Activated T-helper 1 cell treated with anti-CD3 and anti-CD28 coated beads, Interleukin-12 subunit alpha, Interleukin-12 subunit beta, Interleukin-2, Interleukin-4 antibody, amounts not matched to agents 30 ng/mL and 10 ng/mL and 1 ng/mL, durations not matched to agents 14 hours and 24 hours and 36 hours (primary cell): ENCODE data around the gene ELFN1. TPM values are rescaled to one million over a fixed set of nuclear protein-coding genes. Genes with fewer than 3 reads are reported as not detected.
A peak's percentile ranks its signal among the peaks of the same experiment; 100 is the strongest.

Experiments
- DNase-seq: peaks from one replicate; pipeline ENCODE4 v3.0.0; 2021; ENCODE audit warnings: low spot score
- H3K27ac Mint-ChIP-seq: one replicate; pipeline ENCODE4 v1.8.0; 2021; ENCODE audit warnings: mild to moderate bottlenecking, mixed read lengths
- H3K27me3 Mint-ChIP-seq: one replicate; pipeline ENCODE4 v1.8.0; 2022; ENCODE audit warnings: mild to moderate bottlenecking, moderate library complexity, mixed read lengths; ENCODE audit not compliant: insufficient read depth
- H3K36me3 Mint-ChIP-seq: one replicate; pipeline ENCODE4 v1.8.0; 2021; ENCODE audit warnings: low read depth, mixed read lengths
- H3K4me1 Mint-ChIP-seq: one replicate; pipeline ENCODE4 v1.8.0; 2021; ENCODE audit warnings: low read depth, mixed read lengths
- H3K4me3 Mint-ChIP-seq: one replicate; pipeline ENCODE4 v1.8.0; 2021; ENCODE audit warnings: mild to moderate bottlenecking, moderate library complexity, mixed read lengths
- H3K9me3 Mint-ChIP-seq: one replicate; pipeline ENCODE4 v1.8.0; 2021; ENCODE audit warnings: mixed read lengths
- intact Hi-C: fragments of 100-400 bp; cut with micrococcal nuclease; formaldehyde crosslinking; loops from one replicate; pipeline ENCODE4 v1.15.1; 2024
- total RNA-seq: library from RNA; stranded (reverse); gene quantifications from 2 replicates; pipeline ENCODE4 v1.2.3, GENCODE V29; 2022

ELFN1 gene
- total RNA-seq, 1 donor from 2014 or later, result not detected

DNA sequence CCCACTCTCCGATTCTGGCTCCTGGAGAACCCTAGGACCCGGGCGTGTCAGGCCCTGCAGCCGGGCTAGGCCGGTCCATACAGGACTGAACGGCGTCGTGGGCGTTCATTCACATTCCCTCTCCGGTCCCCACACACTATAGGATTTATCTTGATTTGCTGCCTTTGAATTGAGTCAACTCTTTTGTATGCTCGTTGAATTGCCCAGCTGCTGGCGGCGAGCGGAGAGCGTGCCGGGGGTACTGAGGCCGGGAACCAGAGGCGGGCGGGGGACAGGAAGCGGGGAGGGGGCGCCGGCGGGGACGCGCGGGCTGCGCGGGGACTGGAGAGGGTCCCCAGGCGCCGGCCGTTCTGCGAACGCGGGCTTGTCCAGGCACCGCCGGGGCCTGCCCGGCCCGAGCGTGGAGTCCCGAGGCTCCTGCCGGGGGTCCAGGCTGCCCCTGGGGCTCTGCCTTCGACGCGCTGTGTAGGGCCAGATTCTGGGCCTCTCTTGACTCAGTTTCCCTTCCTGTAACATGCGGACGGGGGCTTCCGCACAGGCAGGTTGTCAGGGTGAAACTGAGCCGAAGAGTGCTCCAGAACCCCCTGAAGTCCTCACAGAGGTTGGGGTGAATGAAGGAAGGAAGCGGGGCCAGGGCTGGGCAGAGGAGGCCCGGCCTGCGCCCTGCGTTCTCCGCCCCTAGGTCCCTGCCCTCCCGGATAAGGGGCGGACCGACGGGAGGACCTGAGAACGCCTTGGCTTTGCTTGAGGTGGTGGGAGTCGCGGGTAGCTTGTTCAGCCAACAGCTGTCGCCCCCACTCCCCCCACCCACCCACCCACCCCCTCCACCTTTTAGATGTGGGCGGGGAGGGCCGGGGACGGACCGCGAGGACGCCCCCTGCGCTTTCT lies 769 bp upstream of the ELFN1 start:
- intact Hi-C loops, result loop anchor here (5.0 kb wide), 2 partner anchors 258 to 437 kb away; partner anchors contain the start of gene UNCX
- Mint-ChIP-seq H3K36me3 (no peaks in the 10 kb centered on the region), H3K4me3 (peak overlapping the region; percentile 21), H3K9me3 (no peaks in the 10 kb centered on the region), H3K27ac (no peak overlapping the region), H3K4me1 (no peaks in the 10 kb centered on the region), H3K27me3 (peaks cover 25% of the 10 kb centered on the region)
- DNase-seq, result no peak

DNA sequence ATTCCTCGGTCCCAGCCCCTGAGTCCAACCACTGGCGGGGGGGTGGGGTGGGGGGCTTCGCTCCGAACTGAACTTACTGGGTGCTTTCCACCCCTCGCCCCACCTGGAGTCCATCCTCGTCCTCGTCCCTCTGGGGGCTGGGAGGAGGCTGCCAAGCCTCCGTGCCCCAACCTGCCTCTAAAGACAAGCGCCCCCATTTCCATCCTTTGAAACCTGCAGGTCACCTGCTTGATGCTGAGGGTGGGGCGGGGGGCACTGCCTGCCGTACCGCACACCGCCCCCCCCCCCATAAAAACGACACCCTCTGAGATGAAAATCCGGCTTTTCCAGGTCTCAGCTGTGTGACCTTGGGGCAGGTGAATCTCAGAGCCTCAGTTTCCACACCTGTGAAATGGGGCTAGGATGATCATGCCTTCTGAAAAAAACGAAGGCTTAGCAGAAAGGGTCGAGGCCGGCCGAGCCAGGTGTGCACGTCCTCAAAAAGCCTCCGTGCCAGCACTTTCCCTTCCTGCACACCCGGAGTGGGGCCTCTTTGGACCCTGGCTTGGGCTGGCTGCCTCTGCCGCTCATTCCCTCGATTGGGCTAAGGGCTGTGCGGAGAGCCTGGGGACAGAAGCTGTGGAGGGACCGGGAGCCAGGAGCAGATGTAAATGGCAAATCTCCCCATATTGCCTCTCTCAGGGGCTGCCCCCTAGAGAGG lies 967 bp downstream of the ELFN1 start:
- intact Hi-C loops, result no loop called here
- no peak overlapping the region for H3K27ac Mint-ChIP-seq
- DNase-seq, result no peak
- peaks cover 25% of the 10 kb centered on the region for H3K27me3 Mint-ChIP-seq
- H3K4me1 Mint-ChIP-seq, result no peaks in the 10 kb centered on the region
- no peaks in the 10 kb centered on the region for H3K9me3 Mint-ChIP-seq
- no peaks in the 10 kb centered on the region for H3K36me3 Mint-ChIP-seq
- no peak overlapping the region for H3K4me3 Mint-ChIP-seq

DNA sequence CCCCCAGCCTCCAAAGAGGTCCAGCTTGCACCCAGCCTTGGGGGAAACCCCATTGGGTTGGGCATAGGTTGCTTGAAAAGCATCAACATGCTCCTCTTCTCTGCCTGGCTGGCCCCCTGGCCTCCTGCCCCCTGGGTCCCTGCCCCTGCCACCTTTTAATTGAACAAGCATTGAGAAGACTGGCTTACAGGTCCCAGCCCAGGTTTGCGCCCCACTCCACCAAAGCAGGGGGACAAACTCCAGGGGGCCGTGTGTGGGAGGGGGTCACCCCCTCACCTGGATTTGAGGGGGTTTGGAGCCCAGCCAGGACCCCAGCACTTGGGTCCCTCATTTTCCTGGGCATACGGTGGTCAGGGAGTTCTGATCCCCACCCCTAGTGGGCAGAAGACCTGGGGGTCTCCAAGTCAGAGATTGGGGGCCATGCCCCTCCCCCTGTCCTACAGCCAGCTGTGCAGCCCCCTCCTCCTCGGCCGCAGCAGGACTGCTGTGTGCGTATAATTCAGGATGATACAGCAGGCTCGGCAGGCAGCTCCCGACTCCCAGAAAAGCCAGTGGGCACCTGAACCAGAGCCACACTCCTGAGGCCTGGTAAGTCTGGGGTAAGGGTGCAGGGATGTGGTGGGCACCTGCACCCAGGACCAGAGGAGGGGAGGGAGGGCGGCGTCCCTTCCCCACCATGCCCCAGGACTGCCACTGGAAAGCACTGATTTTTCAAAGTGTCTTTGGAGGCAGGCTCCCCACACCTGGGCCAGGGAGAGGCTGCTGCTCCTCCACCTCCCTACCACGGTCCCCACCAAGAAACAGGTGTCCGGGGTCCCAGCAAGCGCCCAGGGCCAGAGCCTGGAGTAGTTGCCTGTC lies 1.7 kb downstream of the ELFN1 start:
- Mint-ChIP-seq H3K27ac (no peak overlapping the region), H3K27me3 (peaks cover 25% of the 10 kb centered on the region)
- intact Hi-C loops, result no loop called here

DNA sequence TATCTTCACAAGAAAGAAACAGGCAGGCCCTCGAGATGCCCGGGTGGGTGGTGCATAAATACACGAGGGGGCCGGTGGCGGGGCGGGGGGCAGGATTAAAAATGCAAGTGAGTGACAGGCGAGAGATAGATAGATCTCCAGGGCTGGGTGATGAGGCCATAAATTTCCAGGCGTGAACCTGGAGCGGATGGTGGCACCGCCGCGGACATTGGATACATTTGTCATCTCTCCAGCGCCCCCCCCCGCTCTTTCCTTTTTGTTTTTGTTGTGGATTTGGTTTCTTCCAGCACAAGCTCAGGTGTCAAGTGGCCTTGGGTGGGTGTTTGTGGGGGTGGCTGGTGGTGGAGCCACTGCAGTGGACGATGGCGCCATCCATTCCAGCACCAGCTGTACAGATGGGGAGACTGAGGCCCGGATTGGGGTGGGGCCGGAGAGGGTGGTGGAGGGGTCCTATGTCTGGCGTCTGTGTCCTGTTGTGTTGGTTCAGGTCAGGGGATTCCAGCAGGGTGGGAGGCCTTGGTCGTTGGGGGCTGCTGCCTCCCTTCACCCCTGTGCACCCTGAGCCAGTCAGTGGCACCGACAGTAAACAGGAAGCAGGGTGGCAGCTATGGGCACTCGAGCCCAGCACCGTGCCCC lies 2.9 kb downstream of the ELFN1 start:
- Mint-ChIP-seq H3K4me3 (no peak overlapping the region), H3K27me3 (peaks cover 23% of the 10 kb centered on the region), H3K36me3 (no peaks in the 10 kb centered on the region), H3K4me1 (no peaks in the 10 kb centered on the region), H3K9me3 (no peaks in the 10 kb centered on the region), H3K27ac (no peak overlapping the region)
- DNase-seq, result no peak
- intact Hi-C loops, result no loop called here

More for the DNA sequence above, 1.7 kb downstream of the ELFN1 start:
- Mint-ChIP-seq H3K4me1 (no peaks in the 10 kb centered on the region), H3K4me3 (no peak overlapping the region), H3K36me3 (no peaks in the 10 kb centered on the region), H3K9me3 (no peaks in the 10 kb centered on the region)
- DNase-seq, result no peak

DNA sequence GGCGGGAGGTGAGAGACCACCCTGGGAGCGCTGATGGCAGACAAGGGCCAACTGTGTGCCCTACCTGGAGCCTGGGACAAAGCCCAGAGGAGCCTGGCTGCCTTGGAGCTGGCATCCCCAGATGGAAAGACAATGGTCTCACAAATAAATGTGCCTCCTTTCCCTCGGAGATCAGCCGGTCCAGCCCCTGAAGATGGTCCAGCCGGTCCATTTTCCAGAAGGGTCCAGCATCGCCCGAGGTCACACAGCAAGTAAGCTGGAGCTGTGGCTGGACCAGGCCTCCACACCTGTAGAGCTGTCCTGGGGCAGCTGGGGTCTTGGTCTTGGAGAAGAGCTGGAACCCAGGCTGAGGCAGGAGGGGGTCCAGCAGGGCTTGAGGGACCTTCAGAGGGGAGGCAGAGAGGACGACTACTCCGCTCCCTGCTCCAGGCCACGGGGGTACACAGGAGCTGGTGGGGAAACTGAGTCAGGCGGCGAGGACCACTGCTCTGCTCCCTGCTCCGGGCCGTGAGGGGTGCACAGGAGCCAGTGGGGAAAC lies 3.6 kb downstream of the ELFN1 start:
- peaks cover 16% of the 10 kb centered on the region for H3K27me3 Mint-ChIP-seq
- H3K4me1 Mint-ChIP-seq, result no peaks in the 10 kb centered on the region
- no peaks in the 10 kb centered on the region for H3K36me3 Mint-ChIP-seq
- intact Hi-C loops, result no loop called here
- no peak for DNase-seq
- no peak overlapping the region for H3K4me3 Mint-ChIP-seq
- no peak overlapping the region for H3K27ac Mint-ChIP-seq
- no peaks in the 10 kb centered on the region for H3K9me3 Mint-ChIP-seq

DNA sequence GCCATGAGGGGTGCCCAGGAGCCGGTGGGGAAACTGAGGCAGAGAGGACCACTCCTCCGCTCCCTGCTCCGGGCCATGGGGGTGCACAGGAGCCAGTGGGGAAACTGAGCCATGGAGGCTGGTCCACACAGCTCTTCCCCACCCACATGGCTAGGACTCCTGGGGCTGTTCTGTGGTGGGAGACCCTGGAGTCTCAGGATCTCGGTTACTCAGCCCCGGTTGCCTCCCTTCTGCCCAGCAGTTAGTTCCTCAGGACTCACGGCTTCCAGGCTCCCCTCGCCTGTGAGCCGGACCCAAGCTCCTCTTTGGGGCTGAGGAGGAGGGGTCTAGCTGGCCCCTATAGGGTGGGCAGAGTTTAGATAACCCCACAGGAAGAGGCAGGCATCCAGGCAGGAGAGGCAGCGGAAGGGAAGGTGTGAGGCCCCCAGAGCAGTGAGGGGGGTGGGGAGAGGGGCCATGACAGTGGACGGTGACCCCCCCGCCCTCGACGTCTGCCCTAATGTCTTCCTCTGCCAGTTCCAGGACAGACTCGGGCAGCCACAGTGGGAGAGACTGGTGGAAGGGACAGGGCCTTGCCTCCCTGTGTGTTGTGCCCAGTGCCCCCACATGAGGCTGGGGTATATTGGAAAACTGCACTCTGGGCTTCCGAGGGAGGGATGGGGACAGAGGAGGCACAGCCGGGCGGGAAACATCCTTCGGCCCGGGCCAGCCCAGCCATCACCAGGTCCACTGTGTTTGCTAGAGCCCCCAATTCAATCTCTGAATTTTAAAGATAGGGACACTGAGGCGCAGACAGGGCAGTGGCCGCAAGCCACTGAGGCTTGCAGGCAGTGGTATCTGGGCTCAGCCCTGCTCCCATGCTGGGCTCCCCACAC lies 4.3 kb downstream of the ELFN1 start:
- Mint-ChIP-seq H3K9me3 (no peaks in the 10 kb centered on the region), H3K4me3 (no peak overlapping the region), H3K27me3 (peaks cover 11% of the 10 kb centered on the region), H3K4me1 (no peaks in the 10 kb centered on the region), H3K36me3 (no peaks in the 10 kb centered on the region), H3K27ac (no peak overlapping the region)
- DNase-seq, result no peak
- intact Hi-C loops, result no loop called here

DNA sequence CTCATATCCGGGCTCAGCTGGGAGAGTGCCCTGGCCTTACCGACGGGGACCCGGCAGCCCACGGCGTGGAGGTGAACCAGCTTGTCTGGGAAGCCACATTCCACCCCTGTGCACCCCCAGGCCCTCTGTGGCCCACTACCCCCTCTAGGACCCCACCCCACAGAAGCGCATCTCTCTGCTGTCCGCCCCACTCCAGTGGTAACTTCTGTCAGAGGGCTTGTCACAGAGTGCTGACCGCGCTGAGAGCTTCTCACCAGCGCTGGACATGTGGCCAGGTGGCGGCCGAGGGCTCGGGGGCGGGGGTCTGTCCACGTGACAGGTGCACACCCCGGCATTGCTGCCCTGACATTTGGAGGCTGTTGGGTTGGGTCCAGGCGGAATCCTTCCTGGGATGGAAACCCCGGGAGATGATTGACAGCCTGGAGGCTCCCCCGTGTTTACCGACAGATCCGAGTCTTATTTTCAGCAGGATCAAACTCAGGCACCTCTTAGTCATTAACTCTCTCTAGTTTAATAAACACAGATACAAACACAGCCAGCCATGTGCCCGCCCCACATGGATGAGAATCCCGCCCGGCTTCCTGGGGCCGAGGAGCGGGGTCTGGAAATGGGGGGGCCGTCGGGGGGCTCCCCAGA lies 5.1 kb downstream of the ELFN1 start:
- H3K4me1 Mint-ChIP-seq, result no peaks in the 10 kb centered on the region
- peaks cover 11% of the 10 kb centered on the region for H3K27me3 Mint-ChIP-seq
- no peaks in the 10 kb centered on the region for H3K9me3 Mint-ChIP-seq
- no peak for DNase-seq
- no peak overlapping the region for H3K27ac Mint-ChIP-seq
- intact Hi-C loops, result no loop called here
- no peak overlapping the region for H3K4me3 Mint-ChIP-seq
- H3K36me3 Mint-ChIP-seq, result no peaks in the 10 kb centered on the region

DNA sequence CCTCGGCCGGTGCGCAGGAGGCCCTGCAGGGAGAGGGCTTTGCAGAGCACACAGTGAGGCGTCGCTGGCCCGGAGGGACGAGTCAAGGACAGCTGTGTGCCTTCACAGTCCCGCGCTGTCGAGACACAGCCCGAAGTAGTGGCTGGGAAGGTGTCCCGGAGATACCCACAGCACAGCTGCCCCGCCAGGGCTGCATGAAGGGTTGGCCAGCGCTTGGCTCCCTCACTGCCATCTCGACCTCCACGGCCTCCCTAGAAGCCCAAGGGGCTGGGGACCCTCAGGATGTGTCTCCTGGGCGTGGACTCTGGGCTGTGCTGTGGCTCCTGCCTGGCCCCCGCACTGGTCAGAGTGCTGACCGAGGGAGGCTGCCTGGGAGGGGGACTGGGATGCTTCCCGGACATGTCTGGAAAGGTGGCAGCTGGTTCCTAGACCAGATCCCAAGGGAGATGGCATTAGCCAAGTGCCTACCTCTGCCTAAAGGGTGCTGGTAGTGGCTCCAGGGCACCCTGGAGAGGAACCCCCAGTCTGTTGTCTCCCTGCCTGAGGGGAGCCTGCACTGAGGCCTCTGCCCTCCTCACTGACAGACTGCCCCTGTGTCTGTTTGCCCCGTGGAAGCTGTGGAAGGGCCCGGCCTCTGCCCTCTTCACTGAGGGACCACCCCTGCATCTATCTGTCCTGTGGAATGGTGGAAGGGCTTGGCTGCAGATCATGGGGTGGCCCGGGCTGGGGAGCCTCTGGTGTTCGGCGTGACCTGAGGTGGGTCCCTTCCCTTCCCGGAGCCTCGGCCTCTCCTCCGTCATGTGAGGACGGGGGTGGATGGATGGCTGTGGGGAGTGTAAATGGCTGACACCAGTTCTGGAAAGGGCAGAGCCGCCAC lies 5.8 kb downstream of the ELFN1 start:
- no peaks in the 10 kb centered on the region for H3K4me1 Mint-ChIP-seq
- DNase-seq, result no peak
- no peak overlapping the region for H3K27ac Mint-ChIP-seq
- peaks cover 10% of the 10 kb centered on the region for H3K27me3 Mint-ChIP-seq
- H3K9me3 Mint-ChIP-seq, result no peaks in the 10 kb centered on the region
- no peak overlapping the region for H3K4me3 Mint-ChIP-seq
- no peaks in the 10 kb centered on the region for H3K36me3 Mint-ChIP-seq
- intact Hi-C loops, result no loop called here

DNA sequence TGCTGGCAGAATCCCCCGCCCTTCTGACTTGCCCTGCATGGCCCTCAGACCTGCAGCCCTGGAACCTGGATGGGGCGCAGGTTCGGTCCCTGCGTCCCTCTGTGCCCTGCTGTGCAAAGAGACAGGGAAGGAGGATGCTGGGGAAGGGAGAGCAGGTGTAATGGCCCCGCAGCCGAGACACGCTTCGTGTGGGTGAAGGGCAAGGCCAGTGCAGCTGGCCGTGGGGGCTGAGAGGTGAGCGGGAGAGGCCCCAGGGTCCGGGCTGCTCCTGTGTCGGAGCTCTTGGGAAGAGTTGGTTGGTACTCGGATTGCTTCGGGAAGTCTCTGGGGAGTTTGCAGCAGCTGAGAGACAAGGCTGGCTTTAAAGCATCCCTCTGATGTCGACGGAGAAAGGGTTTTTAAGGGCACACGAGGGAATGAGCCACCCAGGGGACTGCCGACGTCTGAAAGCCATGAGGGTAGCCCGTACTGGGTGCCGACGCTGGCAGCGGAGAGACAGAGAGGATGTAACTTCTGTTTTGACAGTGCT lies 6.5 kb downstream of the ELFN1 start:
- Mint-ChIP-seq H3K4me3 (no peak overlapping the region), H3K4me1 (no peaks in the 10 kb centered on the region), H3K27ac (no peak overlapping the region), H3K27me3 (peaks cover 3% of the 10 kb centered on the region), H3K36me3 (no peaks in the 10 kb centered on the region), H3K9me3 (no peaks in the 10 kb centered on the region)
- no peak for DNase-seq
- intact Hi-C loops, result no loop called here

DNA sequence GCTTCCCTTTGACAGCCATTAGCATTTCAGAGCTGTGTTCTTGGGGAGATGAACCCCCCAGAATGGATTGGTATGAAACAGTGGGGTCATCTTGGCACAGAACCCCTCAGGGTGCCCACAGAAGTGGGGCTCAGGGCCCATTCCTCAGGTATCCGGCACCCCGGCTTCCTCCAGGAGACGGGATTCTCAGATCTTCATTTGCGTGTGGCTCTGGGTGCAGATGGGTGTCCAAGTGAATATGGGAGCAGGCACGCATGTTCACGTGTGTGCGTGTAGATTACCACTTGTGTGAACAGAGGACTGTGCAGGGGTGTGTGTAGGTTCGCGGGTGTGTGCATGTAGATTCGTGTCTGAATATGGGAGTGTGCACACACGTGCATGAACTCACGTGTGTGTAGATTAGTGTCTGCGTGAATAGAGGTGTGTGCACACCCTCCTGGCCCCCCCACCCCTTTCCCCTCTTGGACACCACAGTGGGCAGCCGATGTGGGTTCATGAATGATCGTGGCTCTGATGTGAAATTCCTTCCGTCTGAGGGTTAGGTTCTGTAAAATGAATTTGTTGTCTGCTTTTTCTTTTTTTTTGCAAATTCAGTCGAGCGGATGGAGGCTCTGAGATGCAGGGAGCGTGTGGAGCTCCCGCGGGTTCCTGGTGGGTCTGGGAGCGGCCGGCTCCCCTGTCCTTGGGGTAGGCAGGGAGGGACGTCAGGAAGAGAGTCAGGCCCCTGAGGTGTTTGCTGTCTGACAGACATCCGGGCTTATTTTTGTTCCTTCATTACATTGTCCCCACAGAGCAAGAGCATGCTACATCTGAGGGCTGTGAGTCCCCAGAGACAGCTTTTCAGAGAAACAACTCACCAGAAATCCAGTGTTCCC lies 7.4 kb downstream of the ELFN1 start:
- DNase-seq, result no peak
- peaks cover 2% of the 10 kb centered on the region for H3K27me3 Mint-ChIP-seq
- intact Hi-C loops, result no loop called here
- H3K36me3 Mint-ChIP-seq, result no peaks in the 10 kb centered on the region
- no peaks in the 10 kb centered on the region for H3K4me1 Mint-ChIP-seq
- H3K4me3 Mint-ChIP-seq, result no peak overlapping the region
- H3K9me3 Mint-ChIP-seq, result no peaks in the 10 kb centered on the region
- H3K27ac Mint-ChIP-seq, result no peak overlapping the region
